C4-2B (cell line): ENCODE measurements around the gene HGS.
A peak's percentile ranks its signal among the peaks of the same experiment; 100 is the strongest.

Experiments used
- ZFX ChIP-seq: fragments of 450-650 bp; IDR thresholded peaks from 2 replicates; pipeline ENCODE4 v1.6.1; 2017
- TF ChIP-seq, protein P1 (sequence below): fragments of 450-650 bp; conservative IDR thresholded peaks from 2 replicates; pipeline ENCODE4 v1.5.1; 2017; ENCODE audit warnings: mild to moderate bottlenecking

DNA sequence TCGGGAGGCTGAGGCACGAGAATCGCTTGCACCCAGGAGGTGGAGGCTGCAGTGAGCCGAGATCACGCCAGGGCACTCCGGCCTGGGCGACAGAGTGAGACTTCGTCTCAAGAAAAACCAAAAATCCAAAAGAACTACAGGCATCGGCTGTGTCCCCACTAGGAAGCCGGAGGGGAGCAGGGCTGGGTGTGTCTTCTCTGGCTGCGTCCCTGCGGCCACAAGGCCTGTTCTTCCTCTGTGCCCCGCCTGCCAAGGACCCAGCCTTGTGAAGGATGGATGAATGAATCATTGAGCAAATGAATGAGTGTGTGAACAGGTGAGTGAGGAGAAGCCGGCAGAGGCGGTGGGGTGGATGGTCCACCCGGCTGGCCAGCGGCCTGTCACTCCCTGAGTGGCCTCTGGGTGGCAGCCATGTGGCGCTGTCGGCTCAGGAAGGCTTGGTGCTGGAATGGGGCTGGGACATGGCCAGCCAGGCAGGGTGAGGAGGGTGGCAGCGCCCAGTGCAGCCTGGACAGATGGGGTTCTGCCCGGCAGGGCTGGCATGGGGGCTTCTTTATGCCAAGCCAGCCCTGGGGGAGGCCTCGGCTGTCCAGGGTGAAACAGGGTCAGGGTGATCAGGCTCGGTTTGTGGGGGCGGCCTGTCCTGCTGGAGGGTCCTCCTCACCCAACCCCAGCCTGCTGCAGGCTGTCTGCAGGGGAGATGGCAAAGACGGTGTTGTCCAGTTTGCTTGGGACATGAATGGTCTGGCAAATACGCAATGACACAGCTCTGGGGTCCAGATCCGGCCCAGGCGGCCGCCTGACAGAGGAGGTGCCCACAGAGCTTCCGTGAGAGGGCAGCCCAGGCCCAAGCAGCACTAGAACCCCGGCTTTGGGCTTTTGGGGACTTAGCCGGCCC lies 49.9 kb downstream of the HGS start:
- TF ChIP-seq, protein P1, sequence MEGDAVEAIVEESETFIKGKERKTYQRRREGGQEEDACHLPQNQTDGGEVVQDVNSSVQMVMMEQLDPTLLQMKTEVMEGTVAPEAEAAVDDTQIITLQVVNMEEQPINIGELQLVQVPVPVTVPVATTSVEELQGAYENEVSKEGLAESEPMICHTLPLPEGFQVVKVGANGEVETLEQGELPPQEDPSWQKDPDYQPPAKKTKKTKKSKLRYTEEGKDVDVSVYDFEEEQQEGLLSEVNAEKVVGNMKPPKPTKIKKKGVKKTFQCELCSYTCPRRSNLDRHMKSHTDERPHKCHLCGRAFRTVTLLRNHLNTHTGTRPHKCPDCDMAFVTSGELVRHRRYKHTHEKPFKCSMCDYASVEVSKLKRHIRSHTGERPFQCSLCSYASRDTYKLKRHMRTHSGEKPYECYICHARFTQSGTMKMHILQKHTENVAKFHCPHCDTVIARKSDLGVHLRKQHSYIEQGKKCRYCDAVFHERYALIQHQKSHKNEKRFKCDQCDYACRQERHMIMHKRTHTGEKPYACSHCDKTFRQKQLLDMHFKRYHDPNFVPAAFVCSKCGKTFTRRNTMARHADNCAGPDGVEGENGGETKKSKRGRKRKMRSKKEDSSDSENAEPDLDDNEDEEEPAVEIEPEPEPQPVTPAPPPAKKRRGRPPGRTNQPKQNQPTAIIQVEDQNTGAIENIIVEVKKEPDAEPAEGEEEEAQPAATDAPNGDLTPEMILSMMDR = peak; percentile 97
- TF ChIP-seq ZFX = no peak
